ENCODE data around the gene C2orf42.
"Not testable (repeated sequence)": the region's sequence is repeated elsewhere in the genome, so short reads cannot be mapped to it uniquely, and the experiment has no call there.

The C2orf42 gene

DNA sequence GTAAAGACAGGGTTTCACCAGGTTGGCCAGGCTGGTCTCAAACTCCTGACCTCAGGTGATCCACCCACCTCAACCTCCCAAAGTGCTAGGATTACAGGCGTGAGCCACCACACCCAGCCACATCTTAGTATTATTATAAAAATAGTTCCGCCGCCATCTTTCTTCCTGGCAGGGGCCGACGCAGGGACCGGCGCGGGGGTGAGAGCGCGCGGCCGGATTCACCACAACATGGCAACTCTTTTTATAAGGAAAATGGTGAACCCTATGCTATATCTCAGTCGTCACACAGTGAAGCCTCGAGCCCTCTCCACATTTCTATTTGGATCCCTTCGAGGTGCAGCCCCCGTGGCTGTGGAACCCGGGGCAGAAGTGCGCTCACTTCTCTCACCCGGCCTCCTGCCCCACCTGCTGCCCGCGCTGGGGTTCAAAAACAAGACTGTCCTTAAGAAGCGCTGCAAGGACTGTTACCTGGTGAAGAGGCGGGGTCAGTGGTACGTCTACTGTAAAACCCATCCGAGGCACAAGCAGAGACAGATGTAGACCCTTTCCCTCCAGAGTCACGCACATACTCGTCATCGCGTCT, 88.4 kb downstream of the C2orf42 start:
- DNase-seq, result not testable (repeated sequence)

GRCh38 chr2:70101686-70102085, 89.1 kb downstream of the C2orf42 start:
- DNase-seq, result not testable (repeated sequence)

DNA sequence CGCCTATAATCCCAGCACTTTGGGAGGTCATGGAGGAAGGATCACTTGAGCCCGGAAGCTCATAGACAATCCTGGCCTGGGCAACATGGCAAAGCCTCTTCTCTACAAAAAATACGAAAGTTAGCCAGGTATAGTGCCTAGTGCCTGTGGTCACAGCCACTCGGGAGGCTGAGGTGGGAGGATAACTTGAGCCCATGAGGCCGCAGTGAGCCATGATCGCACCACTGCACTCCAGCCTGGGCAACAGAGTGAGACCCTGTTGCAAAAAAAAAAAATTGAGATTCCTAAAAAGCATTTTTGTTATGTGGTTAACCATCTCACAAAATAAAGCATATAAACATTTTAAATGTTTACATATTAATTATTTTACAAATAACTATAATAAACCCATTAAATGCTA, 89.6 kb downstream of the C2orf42 start:
- no peak for DNase-seq
